IMR-90 (cell line): ENCODE data around the gene ERC2. TPM values are rescaled to one million over a fixed set of nuclear protein-coding genes. Genes with fewer than 3 reads are reported as not detected.

Source experiments
- ATAC-seq: fragments of 200-7000 bp; cut with Tn5 transposase; 2 replicates; pipeline ENCODE4 v1.9.1; 2020; ENCODE audit warnings: low read depth, mild to moderate bottlenecking, moderate library complexity
- BruUV-seq: library from RNA; stranded (reverse); fragments of 400-500 nt; replicated peaks from 2 replicates; lab custom pipeline; 2021; lab: Mats Ljungman, UMichigan
- CTCF ChIA-PET: fragments of 300-600 bp; formaldehyde crosslinking; extraction: SDS; loops from one replicate; lab custom pipeline; 2021; ENCODE audit warnings: antibody characterized with exemption; lab: Yijun Ruan, JAX
- POLR2A ChIA-PET: fragments of 300-600 bp; sonication (Branson Sonifier 250); formaldehyde crosslinking; loops from one replicate; lab custom pipeline; 2022; ENCODE audit warnings: antibody characterized with exemption; ENCODE audit not compliant: unreplicated experiment; lab: Charles Lee
- DNase-seq: peaks from one replicate; pipeline ENCODE4 v3.0.0; 2013
- H2AFZ ChIP-seq: replicated peaks from 2 replicates; pipeline ENCODE3; 2013; ENCODE audit warnings: low read length, mild to moderate bottlenecking; ENCODE audit not compliant: poor library complexity
- H2AK5ac ChIP-seq: 2 replicates; pipeline ENCODE4 v1.6.1; 2013; ENCODE audit warnings: low read depth, low read length, inconsistent platforms
- H2AK9ac ChIP-seq: replicated peaks from 2 replicates; pipeline ENCODE3; 2013; ENCODE audit warnings: mild to moderate bottlenecking, low read depth, low read length, moderate library complexity; ENCODE audit not compliant: poor library complexity
- H2BK120ac ChIP-seq: 2 replicates; pipeline ENCODE4 v1.6.1; 2013; ENCODE audit warnings: low read depth, low read length, inconsistent platforms
- H2BK15ac ChIP-seq: 3 replicates; pipeline ENCODE4 v1.6.1; 2013; ENCODE audit warnings: low read depth, low read length, inconsistent platforms
- H2BK20ac ChIP-seq: 2 replicates; pipeline ENCODE4 v1.6.1; 2013; ENCODE audit warnings: low read depth, mild to moderate bottlenecking, inconsistent platforms, low read length, moderate library complexity
- H2BK5ac ChIP-seq: 2 replicates; pipeline ENCODE4 v1.6.1; 2013; ENCODE audit warnings: mild to moderate bottlenecking, low read depth, low read length, inconsistent platforms; ENCODE audit not compliant: poor library complexity, severe bottlenecking
- H3K14ac ChIP-seq: replicated peaks from 2 replicates; pipeline ENCODE4 v1.6.1; 2013; ENCODE audit warnings: low read depth, low read length, inconsistent platforms
- H3K18ac ChIP-seq: 2 replicates; pipeline ENCODE4 v1.6.1; 2013; ENCODE audit warnings: low read depth, low read length, control low read depth
- H3K23ac ChIP-seq: 2 replicates; pipeline ENCODE4 v1.6.1; 2013; ENCODE audit warnings: low read depth, low read length, inconsistent platforms
- H3K27ac ChIP-seq: 2 replicates; pipeline ENCODE4 v1.5.1; 2013; ENCODE audit warnings: mild to moderate bottlenecking, control low read depth, low read length; ENCODE audit not compliant: insufficient read depth
- H3K27me3 ChIP-seq: 2 replicates; pipeline ENCODE4 v1.6.1; 2013; ENCODE audit warnings: low read length; ENCODE audit not compliant: control insufficient read depth, insufficient read depth
- H3K36me3 ChIP-seq: 2 replicates; pipeline ENCODE4 v1.6.1; 2013; ENCODE audit warnings: low read length, mixed read lengths; ENCODE audit not compliant: control insufficient read depth, insufficient read depth
- H3K4ac ChIP-seq: 2 replicates; pipeline ENCODE4 v1.6.1; 2013; ENCODE audit warnings: low read depth, low read length, inconsistent platforms
- H3K4me1 ChIP-seq: 2 replicates; pipeline ENCODE4 v1.6.1; 2013; ENCODE audit warnings: low read length, mixed read lengths; ENCODE audit not compliant: control insufficient read depth, insufficient read depth
- H3K4me2 ChIP-seq: 2 replicates; pipeline ENCODE4 v1.6.1; 2013; ENCODE audit warnings: low read depth, mild to moderate bottlenecking, control low read depth, low read length, moderate library complexity
- H3K4me3 ChIP-seq: 2 replicates; pipeline ENCODE4 v1.5.1; 2013; ENCODE audit warnings: low read depth, mild to moderate bottlenecking, control low read depth, low read length, moderate library complexity; ENCODE audit not compliant: insufficient read depth
- H3K56ac ChIP-seq: 2 replicates; pipeline ENCODE4 v1.6.1; 2013; ENCODE audit warnings: low read length, inconsistent platforms; ENCODE audit not compliant: insufficient read depth; ENCODE audit errors: extremely low read depth
- H3K79me1 ChIP-seq, 2 experiments: 2 replicates each; pipeline ENCODE4 v1.6.1; 2013; ENCODE audit warnings: low read length in 2 of 2, inconsistent platforms in 1 of 2, low read depth in 1 of 2
- H3K9ac ChIP-seq: 2 replicates; pipeline ENCODE4 v1.6.1; 2013; ENCODE audit warnings: low read depth, low read length, control low read depth
- H3K9me1 ChIP-seq: 2 replicates; pipeline ENCODE4 v1.6.1; 2013; ENCODE audit warnings: low read length, inconsistent platforms; ENCODE audit not compliant: insufficient read depth
- H3K9me3 ChIP-seq: 2 replicates; pipeline ENCODE4 v1.6.1; 2013; ENCODE audit warnings: low read length; ENCODE audit not compliant: control insufficient read depth, insufficient read depth
- H4K20me1 ChIP-seq: 2 replicates; pipeline ENCODE4 v1.6.1; 2013; ENCODE audit warnings: low read length, inconsistent platforms; ENCODE audit not compliant: insufficient read depth
- H4K5ac ChIP-seq: 2 replicates; pipeline ENCODE4 v1.6.1; 2013; ENCODE audit warnings: mild to moderate bottlenecking, low read depth, low read length, control low read depth
- H4K8ac ChIP-seq, 2 experiments: 2 replicates each; pipeline ENCODE4 v1.6.1; 2013; ENCODE audit warnings: low read depth in 2 of 2, low read length in 2 of 2, control low read depth in 1 of 2, inconsistent platforms in 1 of 2
- H4K91ac ChIP-seq: 2 replicates; pipeline ENCODE4 v1.6.1; 2013; ENCODE audit warnings: low read depth, low read length, inconsistent platforms; ENCODE audit not compliant: insufficient read depth
- CEBPB ChIP-seq: IDR thresholded peaks from 2 replicates; pipeline ENCODE4 v1.6.1; 2012; ENCODE audit warnings: low read depth, low read length, improper control_type of control experiment
- WGBS, 2 experiments: methylation state at CpG; one replicate each; pipeline versions ENCODE4 v1.1.5 to v1.1.7; 2013; ENCODE audit warnings: missing lambda C conversion rate in 2 of 2; ENCODE audit not compliant: insufficient read length in 1 of 2; ENCODE audit errors: extremely low coverage in 2 of 2; 5-methylcytosine and 5-hydroxymethylcytosine counted together
- dilution Hi-C: fragments of 300-500 bp; cut with HindIII; formaldehyde crosslinking; loops from one replicate; pipeline ENCODE4 v1.14.3; 2018; ENCODE audit warnings: low sequenced_read_pairs; ENCODE audit not compliant: unreplicated experiment
- in situ Hi-C: fragments of 300-500 bp; cut with MboI; formaldehyde crosslinking; loops from 3 replicates; pipeline ENCODE4 v1.14.3; 2019; ENCODE audit warnings: low sequenced_read_pairs, inconsistent platforms, mixed read lengths
- intact Hi-C: fragments of 100-400 bp; cut with micrococcal nuclease; formaldehyde crosslinking; loops from 2 replicates; pipeline ENCODE4 v1.10.0; 2022
- polyA plus RNA-seq, 3 experiments: library from polyadenylated mRNA; depleted of rRNA; stranded (reverse); fragments of >200 nt; gene quantifications; 2 replicates each; pipeline ENCODE4 v1.2.3, GENCODE V29; 2012; ENCODE audit warnings: low replicate concordance in 1 of 3
- total RNA-seq: library from RNA; depleted of rRNA; stranded (reverse); fragments of >200 nt; gene quantifications from 2 replicates; pipeline ENCODE4 v1.2.3, GENCODE V29; 2012

The ERC2 gene
- total and polyA plus RNA-seq, 2 of the 4 experiments (the other 2 are of a cell fraction), result 0.17 to 0.18 TPM

DNA sequence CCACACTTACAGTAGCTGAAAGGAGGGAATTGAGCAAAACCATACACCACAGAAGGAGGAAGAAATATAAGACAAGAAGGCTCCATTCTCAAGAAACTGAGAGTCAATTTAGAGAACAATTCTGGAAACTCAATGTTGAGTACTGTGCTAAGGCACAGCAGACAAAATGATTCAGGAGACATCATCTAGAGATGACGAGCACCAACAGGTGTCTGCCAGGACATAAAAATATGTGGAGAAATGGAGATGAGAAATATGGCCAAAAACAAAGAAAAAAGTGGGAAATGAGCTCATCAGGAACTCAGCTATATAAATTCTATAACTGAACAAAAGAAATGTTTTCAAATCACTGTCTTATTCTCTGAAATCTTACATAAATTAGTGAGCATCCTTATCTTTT, 343.7 kb downstream of the ERC2 start:
- Histone ChIP-seq H2BK5ac (no peak overlapping the region), H4K91ac (no peak overlapping the region), H4K5ac (no peak overlapping the region), H4K20me1 (no peaks in the 10 kb centered on the region), H3K23ac (no peak overlapping the region), H2AFZ (no peak overlapping the region), H3K4me1 (peaks cover 2% of the 10 kb centered on the region; the same call in 1 of the 2 replicates), H2BK120ac (no peak overlapping the region), H3K27me3 (peaks cover 2% of the 10 kb centered on the region), H2BK15ac (no peak overlapping the region), H2BK20ac (no peak overlapping the region), H3K9ac (no peak overlapping the region), H3K4me2 (no peak overlapping the region), H3K4ac (no peak overlapping the region), H3K36me3 (no peaks in the 10 kb centered on the region), H2AK9ac (no peak overlapping the region), H3K27ac (no peak overlapping the region), H3K79me1 (no peaks in the 10 kb centered on the region), H2AK5ac (no peak overlapping the region), H3K56ac (no peak overlapping the region), H3K9me1 (no peaks in the 10 kb centered on the region), H3K4me3 (no peak overlapping the region), H4K8ac (no peak overlapping the region), H3K9me3 (no peaks in the 10 kb centered on the region), H3K14ac (no peak overlapping the region), H3K18ac (no peak overlapping the region)
- TF ChIP-seq CEBPB, result no peak
- DNase-seq (no peak), ATAC-seq (no peak)
- dilution Hi-C loops, result no loop called here
- BruUV-seq, result no TSS peak
- in situ Hi-C loops, result no loop called here
- POLR2A ChIA-PET, result no interaction called here
- CTCF ChIA-PET, result no interaction called here
- intact Hi-C loops, result no loop called here
- WGBS, 2 experiments, result no CpG with 5 or more reads among the region's 1 CpG
